Activated CD4-positive, alpha-beta T cell treated with anti-CD3 and anti-CD28 coated beads, Interleukin-2, amount 50 U/mL, for 24 hours (primary cell): ENCODE data around the gene LHX3.

ENCODE experiments used
- DNase-seq, 2 donors: peaks; one replicate each; pipeline ENCODE4 v3.0.0-alpha.2; 2020; ENCODE audit warnings: low read depth in 1 of 2, low spot score in 1 of 2

Gene LHX3

DNA sequence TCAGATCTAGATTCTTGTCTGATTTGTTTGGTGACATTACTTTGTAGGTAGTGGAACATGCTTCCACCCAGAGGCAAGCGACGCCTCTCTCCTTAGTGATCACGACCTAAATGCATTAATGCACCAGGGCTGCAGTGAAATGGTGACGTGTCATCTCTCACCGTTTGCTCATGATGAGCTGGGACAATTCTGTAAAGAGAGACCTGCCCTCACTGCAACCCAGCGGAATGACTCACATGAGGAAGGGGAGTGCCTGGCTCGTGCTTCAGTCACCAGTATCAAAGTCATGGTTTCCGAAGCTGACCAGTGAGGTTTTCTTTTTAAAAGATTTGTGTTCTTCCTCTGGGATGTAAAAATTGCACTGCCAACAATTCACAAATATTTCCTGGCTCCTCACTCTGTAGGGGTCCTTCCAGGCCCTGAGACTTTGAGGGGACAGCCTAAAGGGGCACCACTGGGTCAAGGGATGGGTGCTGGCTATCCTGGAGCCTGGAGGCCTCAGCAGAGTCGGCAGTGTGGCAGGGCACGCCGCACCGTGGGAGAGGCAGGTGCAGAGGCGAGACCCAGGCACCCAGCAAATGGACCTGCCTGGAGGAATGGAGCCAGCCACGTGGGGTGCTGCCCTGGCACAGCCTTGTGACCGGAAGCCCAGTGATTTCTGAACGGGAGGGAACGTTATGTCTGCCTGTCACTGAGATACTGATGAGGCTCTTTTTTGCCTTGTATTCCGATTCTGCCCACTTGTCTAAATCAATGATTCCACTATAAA lies 23.4 kb upstream of the LHX3 start:
- no peak for DNase-seq

DNA sequence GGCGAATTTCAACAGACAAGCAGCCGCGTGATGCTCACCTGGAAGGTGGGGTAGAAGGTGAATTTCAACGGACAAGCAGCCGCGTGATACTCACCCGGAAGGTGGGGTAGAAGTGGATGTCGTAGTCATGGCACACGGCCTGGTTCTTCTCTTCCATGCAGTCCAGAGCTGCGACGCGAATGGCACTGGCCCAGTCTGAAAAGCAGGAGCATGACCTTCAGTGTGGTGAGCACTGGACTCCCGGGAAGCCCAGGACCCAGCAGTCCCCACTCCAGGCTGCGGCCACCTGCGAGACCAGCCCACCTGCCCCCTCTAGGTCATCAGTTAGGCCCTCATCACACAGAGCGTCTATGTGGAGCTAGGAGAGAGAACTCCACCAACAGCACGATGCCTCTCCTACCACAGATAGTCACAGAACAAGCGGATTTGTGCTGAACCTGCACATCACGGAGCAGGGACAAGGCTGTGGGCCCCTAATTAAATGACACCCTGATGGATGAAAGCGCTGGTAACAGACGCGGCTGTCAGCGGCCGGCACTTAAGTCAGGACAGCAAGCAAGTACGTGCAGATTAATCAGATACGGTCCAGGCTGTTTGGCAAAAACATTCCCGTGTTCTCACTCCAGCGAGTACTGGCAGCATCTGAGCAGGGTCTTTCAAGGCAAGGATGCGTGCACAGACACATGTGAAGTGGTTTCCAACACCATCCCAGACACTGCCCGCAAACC lies 21.9 kb upstream of the LHX3 start:
- DNase-seq, result no peak

DNA sequence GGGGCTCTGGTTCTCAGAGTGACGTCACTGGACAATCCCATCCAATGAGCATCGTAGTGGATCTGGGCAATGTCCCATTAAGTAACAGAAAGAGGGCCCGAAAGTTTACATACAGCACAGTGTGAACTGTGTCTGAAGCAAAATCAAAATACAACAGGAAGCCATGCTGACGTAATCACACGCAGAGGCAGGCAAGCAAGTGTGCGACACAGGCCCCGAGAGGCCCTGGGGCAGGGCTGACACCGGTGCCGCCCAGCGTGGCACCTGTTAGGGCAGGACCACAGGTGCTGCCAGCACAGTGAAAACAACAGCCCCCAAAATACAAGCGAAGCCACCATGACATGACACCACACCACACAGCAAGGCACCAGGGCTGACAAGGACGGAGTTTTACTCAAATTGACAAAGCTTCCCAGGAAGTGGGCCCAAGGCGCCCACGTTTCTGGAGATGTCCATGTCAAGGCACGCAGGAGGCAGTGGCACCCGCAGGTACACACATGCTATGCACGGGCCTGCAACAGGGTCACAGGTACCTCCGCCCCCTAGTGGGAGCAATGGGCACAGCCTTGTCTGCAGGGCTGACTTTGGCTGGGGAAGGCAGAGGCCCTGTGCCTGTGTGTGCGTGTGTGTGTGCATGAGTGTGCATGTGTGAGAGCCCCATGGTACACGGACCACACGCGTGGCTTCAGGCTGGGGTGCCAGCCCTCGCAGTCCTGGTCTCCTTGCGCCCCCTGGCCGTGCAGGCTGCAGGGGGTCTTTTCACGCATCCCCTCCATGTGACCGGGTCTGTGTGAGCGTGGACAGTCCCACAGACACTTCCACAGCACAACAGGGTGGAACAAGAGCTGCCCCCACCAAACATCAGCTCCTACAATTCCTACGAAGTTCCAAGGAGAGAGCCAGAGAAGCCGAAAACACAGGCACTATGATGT lies 21.1 kb upstream of the LHX3 start:
- peak; percentile 42 to 57 for DNase-seq

DNA sequence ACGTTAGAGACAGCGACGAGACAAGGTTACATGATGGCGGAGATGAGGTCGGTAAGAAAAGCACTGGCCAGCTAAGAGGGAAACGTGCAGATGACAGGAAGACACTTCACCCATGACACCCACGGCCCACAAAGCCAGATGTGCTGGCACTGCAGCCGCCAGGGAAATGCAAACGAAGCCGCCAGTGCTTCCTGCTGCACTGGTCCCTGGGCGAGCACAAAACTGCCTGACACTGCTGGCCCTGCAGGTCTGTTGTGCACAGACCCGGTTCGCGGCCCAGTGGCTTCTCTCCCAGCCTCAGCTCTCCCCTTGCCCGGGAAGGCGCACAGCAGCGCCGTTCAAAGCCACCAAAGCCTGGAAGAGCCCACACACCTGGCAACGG lies 20.4 kb upstream of the LHX3 start:
- no peak for DNase-seq

DNA sequence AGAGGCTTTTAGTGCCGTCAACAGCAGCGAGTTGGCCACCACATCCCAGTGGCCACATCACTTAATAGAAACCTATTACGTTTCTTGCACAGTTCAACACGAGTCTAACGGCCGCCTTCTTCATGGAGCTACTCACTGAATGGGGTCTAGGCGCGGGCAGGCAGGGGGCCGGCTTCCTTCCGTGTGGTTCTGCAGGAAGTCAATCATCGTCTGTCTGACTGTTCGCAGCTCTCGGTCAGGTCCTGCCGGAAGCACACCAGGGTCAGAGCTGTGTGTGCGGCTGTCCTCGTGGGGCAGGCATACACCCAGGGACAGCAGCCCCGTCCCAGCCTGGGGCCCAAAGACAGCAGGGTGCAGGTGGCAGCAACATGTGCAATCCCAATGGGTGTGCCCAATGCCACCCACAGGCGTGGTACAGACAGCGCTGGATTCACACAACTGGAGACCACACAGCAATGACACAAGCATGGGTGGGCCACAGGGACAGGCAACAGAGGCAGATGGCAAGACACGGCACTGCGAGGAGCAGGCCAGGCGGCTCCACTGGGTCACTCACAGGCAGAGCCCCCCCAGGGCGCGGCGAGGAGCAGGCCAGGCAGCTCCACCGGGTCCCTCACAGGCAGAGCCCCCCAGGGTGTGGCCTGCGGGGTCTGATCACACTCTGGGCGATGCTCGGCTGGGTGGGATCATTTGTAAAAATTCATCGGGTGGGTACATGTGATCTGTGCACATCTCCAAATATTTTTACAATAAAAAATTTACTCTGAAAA lies 19.1 kb upstream of the LHX3 start:
- no peak for DNase-seq

DNA sequence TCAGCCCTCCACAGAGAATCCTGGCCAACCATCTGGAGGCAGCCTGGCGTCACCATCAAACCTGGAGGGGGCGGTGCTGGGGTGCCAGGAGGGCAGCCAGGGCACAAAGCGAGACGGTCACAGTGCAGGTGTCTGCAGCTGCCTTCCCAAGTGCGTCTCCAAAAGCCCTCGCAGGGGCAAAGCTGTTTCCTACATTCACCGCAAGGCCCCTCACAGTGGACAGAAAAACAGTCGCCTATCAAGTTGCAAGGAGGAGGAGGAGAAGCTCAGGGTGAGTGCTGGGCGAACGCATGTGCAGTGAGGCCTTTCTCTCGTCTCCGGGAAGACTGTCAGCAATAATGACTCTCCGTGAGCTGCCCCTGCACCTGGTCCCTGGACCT lies 18.0 kb upstream of the LHX3 start:
- DNase-seq, result no peak

DNA sequence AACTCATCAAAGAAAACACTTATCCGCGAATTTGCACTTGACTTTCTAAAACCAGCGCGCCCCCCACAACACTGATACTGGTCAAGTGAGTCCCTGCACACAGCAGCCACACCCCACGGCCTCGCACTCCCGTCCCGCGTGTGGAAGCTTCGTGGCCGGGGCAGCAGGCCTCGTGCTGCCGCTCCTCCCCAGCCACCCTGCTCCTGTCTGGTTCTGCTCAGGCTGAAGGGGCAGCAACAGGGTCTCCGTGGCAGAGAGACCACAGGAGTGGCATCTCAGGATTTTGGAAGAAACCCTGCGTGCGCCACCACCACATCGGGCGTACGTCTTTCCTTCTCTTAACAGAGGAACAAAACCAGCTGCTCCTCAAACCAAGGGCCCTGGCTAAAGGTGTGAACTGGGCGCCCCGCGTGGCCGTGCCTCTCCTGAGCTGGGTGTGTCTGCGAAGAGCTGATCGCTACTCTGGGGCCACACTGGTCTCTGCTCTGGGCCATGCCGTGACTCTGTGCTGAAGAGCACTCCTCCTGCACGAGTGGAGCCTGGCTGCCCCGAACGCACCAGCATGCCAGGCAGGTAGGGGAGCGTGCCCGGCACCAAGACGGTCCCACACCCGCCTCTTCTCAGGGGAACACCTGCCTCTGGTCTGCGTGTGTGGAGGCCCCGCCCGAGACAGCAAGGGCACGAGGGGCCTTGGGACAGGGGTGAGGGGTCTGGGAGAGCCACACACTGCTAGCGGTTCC lies 17.4 kb upstream of the LHX3 start:
- DNase-seq, result no peak

DNA sequence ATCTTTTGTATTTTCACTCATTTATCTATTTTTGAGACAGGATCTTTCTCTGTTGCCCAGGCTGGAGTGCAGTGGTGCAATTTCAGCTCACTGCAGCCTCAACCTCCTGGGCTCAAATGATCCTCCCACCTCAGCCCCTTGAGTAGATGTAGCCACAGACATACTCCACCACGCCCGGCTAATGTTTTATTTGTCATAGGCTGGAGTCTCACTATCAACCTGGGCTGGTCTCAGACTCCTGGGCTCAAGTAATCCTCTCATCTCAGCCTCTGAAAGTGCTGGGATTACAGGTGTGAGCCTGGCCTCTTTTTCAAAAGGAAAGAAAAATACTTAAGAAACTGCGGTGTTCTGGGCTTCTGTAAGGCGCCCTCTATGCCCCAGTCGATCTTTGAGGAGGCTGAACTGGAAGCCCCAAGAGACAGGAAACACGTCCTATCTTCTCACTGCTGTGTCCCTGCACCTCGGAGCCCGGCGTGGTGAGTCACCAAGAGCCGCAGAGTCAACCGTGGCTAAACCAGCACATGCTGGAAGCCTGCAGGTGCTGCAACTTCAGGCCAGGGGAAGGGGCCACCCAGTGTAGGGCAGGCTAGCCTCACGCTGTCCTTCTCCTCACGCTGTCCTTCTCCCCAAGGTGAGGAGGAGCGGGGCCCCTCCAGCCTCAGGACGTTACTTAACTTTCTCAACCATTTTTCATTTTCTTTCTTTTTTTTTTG lies 15.2 kb upstream of the LHX3 start:
- no peak for DNase-seq

DNA sequence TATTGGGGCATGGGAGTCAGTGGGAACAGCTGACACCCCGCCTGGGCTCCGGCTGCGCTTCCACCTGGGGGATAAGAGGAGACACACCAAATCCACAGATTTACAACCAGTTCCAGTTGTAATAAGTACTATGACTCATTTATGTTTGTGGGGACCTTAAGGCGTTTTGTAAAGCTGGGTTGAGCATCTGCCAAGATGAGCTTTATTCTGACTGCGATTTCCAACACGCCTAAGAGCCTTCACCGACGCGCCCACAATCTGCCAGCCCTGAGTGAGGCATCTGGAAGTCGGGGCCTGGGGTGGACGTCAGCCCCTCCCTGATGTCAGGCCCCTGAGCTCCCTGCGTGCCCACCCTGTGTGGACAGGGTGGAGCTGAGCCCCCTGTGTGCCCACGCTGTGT lies 14.3 kb upstream of the LHX3 start:
- no peak for DNase-seq

DNA sequence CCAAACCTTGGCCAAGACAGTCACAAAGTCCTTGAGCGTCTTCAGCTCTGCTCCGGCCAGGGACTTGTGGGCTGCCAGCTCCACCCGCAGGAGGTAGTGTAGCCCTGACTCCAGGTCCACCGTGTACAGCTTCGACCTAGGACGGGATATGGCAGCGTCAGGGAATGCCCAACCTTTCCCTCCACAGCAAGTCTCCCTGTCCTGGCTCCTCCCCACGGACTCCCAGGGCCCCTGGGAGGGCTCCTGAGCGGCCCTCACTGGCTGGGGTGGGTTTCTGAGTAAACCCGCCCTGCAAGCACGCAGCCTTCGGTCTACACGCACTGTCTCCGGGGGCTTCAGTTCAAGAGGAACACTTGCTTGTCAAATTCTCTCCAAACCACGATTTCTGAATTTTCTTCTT lies 13.7 kb upstream of the LHX3 start:
- DNase-seq, result no peak

DNA sequence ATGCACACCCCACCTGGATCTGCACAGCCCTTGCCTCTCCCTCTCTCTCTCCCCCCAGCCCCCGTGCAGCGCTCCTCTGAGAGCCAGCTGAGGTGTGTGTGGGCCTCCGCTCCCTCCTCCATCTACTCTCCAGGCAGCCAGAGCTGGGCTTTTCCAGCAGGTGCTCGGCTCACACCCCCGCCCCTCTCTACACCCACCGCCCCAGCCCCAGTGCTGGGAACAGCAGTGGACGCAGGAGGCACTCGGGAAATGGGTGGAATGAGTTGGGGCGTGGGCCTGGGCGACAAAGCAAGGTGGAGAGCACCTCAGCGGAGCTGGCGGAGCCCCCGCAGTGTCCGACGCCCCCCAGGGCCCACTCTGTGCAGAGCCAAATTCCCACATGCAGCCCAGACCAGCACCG lies 13.3 kb upstream of the LHX3 start:
- DNase-seq, result no peak

DNA sequence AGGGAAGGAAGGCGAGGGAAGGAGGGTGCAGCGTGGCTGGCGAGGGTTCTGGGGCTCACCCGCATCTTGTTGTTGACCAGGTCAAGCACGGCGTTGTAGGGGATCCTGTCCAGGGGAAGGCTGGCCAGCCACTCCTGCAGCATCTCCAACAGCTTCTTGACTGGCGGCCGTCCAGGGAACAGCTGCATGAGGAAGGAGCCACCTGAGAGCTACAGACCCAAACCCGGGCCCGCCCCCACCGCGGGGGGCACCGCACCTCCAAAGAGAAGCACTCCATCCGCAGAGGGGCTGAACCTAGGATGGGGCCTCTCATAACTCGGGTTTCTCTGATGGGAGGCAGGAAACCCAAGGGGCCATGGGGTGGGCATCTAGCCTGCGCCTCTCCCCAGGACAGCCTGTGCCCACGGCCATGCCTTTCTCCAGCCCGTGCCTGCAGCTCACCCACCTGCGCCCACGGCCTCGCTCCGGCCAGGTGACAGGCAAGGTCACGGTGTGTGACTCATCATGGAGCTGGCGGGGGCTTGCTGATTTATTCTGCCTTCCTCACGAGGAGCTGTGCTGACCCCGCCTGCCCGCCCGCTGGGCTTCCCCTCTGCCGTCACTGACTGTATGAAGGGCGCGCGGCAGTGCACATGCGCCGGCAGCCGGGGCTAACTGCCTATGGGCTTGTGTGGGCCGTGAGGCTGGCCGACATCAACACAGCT lies 11.8 kb upstream of the LHX3 start:
- DNase-seq, result no peak

DNA sequence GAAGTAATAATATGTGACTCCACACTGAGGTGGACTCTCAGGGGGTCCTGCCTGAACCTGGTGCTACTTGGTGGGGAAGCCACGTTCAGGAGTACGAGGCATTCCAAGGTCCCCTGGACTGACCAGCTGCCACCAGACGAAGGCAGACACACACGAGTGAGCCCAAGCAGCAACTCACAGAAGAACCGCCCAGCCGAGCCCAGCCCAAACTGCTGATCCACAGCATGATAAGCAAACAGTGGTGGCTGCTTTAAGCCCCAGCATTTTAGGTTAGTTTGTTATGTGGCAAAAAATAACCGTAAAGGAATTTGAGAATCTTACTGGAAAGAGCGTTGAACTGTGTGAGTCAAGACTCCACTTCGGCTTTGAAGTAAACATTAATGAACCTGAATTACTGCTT lies 8.8 kb upstream of the LHX3 start:
- DNase-seq, result no peak

DNA sequence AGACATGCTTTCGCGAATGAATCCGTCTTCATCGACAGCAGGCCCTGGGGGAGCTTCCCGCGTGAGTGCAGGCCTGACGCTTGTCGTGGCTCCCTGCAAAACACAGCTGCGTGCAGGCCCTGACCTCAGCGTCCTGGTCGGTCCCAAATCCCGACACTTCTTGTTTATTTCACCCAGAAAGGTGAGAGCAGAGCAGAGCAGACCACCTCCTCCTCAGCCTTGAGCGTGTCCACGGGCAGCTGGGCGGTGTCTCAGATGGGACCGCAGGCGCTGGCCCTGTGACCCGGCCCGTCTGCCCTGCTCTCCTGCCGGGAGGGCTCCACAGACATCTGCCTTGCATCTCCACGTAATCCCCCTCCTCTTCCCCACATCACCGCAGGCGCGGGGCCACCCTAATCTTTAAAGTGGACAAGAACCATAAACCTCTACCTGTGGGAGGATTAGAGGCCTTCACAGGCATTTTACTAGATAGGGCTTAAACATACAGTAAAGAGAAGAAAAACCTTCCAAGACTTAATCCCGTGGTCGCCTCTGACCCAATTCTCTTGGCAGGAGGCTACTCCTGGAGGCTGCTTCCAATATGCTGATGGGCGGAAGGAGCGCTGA lies 7.5 kb upstream of the LHX3 start:
- no peak for DNase-seq

DNA sequence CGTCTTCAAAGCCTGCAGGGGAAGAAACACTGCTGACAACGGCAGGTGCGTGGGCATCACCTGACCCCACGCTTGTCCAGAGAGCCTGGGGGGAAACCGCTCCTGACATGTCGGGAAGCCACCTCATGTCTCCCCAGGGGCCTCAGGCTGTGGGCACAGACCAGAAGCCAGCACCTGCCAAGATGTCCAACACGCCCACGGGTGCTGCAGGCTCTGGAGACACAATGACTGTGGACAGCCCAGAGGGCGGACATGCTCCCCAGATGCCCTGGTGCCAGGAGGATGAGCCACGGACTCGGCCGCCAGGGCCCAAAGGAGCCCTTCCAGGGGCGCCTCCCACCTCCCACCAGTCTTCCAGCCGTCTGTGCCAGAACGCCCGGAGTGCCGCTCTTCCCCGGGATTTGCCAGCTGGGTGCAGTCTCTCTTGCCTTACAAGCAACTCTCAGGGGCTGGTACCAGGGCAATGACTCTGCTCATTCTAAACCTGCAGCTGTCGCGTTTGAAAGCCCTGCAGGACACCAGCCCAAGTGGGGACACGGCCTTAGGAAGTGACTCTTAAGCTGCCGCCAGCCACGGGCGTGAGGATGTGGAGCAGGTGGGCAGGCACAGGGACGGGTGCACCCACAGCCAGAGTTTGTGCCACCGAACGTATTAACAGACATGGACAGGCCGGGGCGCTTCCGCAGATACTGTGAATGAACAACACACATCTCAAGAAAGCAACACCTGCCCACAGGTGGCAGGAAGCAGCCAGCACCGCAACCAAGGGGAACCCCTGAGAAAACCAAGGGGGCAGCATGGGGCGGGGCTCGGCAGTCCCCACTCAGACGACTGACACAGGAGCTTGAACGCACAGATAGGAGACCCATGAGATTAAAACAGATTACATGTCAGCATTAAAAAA lies 6.8 kb upstream of the LHX3 start:
- DNase-seq, result no peak

DNA sequence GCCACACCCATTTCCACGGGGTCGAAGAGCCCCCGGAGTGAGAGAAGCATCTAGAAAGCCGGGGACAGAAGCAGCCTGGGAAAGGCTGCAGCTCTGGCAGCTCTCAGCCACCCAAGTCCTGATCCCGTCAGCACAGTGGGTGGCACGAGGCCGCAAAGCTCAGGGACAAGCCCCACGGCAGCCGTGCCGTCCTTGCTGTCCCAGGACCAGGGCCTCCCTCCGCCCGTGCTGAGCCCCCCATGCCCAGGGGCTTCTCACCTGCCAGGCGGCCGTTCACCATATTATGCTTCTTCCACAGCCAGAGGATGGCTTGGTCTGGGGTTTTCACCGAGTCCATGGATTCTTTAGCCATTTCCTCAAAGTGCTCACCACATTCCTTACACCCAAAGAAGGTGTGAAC lies 6.1 kb upstream of the LHX3 start:
- DNase-seq, result no peak

DNA sequence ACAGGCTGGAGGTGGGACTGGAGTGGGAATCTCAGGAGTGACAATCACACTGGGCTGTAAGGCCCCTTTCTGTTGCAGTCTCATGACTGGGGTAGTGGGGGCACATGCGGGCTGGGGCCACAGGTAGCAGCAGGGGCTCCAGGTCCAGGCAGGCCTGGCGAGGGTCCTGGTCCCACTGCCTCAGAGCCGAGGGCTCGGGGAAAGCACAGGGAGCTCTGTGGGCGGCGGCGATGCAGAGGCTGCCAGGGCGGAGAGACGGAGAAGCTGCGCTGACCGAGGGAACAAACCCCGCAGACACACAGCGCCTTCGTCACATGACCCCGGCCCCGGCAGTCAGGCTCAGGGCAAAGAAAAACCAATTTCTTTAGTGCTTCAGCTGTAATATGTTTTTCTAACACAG lies 5.3 kb upstream of the LHX3 start:
- no peak for DNase-seq

DNA sequence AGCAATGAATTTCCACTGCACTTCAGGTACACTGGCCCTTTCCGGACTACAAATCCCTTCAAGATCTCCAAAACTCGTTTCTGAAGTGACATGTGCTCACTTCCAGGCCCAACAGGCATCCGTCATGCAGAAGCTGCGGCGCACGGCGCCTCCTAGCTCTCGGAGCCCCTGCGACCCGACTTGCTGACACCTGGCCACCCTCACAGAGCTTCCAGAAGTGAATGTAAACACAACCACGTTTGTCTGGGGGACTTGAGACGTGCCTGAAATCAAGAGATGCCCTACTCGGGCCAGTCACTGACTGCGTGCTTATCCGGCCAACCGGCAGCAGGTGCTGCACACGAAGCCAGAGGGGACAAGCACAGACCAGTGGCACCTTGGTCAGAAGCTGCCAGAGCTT lies 4.9 kb upstream of the LHX3 start:
- DNase-seq, result no peak
